Camera-type eye (tissue), 1 donor: Measurements from ENCODE around the gene SLC44A2. TPM values are rescaled to one million over a fixed set of nuclear protein-coding genes. Genes with fewer than 3 reads are reported as not detected.

Experiments
- total RNA-seq: library from RNA; depleted of rRNA; stranded (reverse); fragments of >200 nt; gene quantifications from one replicate; pipeline ENCODE4 v1.2.3, GENCODE V29; 2014

SLC44A2 gene
- total RNA-seq = 77.6 TPM

DNA sequence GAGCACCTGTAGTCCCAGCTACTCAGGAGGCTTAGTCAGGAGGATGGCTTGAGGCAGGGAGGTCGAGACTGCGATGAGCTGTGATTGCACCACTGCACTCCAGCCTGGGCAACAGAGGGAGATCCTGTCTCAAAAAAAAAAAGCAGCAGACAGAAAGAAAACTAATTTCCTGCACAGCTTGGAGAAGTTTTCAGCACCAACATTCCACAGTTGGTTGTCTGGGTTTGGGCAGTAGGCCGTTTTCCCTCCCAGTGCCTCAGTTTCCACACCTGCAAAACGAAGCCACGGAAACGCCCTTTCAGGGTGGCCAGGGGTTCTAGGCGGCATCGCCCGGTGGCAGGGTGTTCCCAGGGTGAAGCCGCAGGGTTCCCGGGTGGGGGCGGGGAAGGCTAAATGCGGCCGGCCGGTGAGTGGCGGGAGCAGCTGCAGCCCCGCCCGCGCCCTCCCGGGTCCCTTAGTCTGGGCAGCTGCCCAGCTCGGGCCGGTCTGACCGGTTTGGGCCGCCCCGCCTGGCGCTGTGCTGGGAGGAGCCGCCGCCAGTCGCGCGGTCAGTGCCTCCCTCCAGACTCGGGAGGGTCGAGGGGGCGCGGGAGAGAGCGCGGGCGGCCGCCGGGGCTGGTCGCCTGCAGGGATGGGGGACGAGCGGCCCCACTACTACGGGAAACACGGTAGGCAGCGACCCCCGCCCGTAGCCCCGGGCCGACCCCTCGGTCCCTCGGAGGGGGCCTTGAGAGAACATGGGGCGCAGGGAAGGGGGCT is at the start of gene SLC44A2:
SLC44A2 (plus strand) TSS at position 551 of the 759 bp plus-strand sequence; CDS start at position 632, 81 bp downstream.

DNA sequence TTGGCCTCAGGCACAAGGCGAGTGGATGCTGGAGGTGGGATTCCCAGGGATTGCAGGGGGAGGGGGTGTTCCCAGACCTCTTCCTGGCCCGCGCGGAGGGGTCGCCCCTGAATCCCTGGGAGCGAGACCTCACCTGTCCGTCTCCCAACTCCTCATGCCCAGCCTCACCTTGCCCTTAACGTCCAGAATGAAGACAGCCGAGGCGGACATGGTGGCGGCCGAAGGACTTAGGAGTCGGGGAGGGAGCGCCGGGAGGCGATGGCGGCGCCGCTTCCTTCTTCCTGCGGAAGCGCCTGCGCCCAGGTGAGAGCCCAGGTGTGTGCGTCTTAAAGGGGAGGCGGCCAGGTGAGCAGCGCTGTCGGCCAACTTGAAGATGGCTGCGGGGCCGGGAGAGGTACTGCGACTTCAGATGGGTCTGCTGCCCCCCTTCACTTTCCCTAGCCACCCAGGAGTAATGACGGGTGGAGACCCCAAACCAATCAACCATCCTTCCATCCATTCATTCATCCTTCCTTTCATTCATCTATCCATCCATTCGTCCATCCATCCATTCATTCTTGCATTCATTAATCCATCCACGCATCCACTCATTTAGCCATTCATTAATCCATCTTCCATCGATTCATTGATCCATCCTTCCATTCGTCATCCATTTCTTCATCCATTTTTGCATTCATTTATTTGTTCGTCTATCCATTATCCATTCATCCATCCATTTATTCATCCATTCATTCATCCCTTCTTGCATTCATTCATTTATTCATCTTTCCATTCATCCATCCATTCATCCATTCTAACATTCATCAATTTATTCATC is 38.1 kb upstream of the SLC44A2 start, which contains the start of gene AP1M2:
AP1M2 (minus strand) TSS at position 291 of the 817 bp plus-strand sequence; CDS start at position 210, 81 bp downstream.

DNA sequence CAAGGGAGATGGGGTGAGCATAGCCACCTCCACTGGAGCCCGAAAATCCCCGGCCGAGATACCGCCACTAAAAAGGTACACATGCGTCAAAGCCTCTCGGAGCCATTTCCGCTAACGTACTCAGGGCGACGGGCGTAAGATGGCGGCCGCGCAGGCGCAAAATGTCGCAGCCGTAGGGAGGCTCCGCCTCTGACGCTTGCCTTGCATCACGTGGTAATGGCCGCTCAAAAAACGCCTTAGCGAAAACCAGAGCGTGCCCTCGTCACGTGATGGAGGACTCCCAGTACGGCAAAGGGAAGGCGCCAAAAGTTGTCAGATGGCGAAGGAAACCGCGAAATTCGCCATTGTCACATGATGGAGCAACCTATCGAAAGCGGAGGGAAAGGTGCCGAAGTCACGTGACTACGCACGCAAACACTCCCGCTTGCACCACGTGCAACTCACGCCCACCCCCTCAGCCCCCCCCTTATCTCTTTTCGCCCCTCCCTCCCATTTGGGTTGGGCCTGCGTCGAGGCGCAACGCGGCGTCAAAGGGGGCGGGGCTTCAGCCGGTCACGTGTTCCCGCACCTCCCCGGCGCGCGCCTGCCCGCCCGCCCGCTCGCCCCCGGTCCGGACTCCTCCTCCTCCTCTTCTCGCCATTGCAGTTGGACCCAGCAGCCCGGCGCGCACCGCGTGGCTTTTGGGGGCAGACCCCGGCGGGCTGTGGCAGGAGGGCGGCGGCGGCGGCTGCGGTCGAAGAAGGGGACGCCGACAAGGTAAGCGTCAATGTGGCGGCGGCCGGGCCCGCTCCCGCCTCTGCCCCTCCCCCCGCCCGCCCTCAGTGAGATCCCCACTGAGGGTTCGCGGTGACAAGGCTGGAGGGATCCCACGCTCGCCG is 28.6 kb downstream of the SLC44A2 start, which contains the start of gene ILF3:
ILF3 (plus strand) TSS at position 615 of the 878 bp plus-strand sequence. CDS start 16,260 bp downstream, outside the sequence.

Other genes with a start within 250 kb of the SLC44A2 start
- 84.4 TPM for gene TYK2, start 245.0 kb upstream of the SLC44A2 start, total RNA-seq
- gene CDC37, start 222.0 kb upstream of the SLC44A2 start, total RNA-seq = 109 TPM
- gene PDE4A, start 205.0 kb upstream of the SLC44A2 start, total RNA-seq = 7.6 TPM
- 56.5 TPM for gene KEAP1, start 122.2 kb upstream of the SLC44A2 start, total RNA-seq
- 1.4 TPM for gene S1PR5, start 108.1 kb upstream of the SLC44A2 start, total RNA-seq
- gene ATG4D, start 81.6 kb upstream of the SLC44A2 start, total RNA-seq = 19.4 TPM
- gene KRI1, start 59.5 kb upstream of the SLC44A2 start, total RNA-seq = 17.2 TPM
- gene CDKN2D, start 56.6 kb upstream of the SLC44A2 start, total RNA-seq = 17.7 TPM
- 3.5 TPM for gene AP1M2, start 38.2 kb upstream of the SLC44A2 start, total RNA-seq
- 262 TPM for gene ILF3, start 28.8 kb downstream of the SLC44A2 start, total RNA-seq
- 42.2 TPM for gene QTRT1, start 75.9 kb downstream of the SLC44A2 start, total RNA-seq
- gene DNM2, start 92.5 kb downstream of the SLC44A2 start, total RNA-seq = 109 TPM
- 34.1 TPM for gene TMED1, start 210.7 kb downstream of the SLC44A2 start, total RNA-seq
- 5.6 TPM for gene C19orf38, start 222.9 kb downstream of the SLC44A2 start, total RNA-seq
- 27.1 TPM for gene CARM1, start 246.0 kb downstream of the SLC44A2 start, total RNA-seq